ENCODE results near the gene RUFY3.
"Not testable (repeated sequence)": the region's sequence is repeated elsewhere in the genome, so short reads cannot be mapped to it uniquely, and the experiment has no call there.

Gene RUFY3

GRCh38 chr4:70728091-70728490, 6.3 kb downstream of the RUFY3 start:
- peak; percentile 65 for DNase-seq (ENCODE audit: low read depth, low spot score)

DNA sequence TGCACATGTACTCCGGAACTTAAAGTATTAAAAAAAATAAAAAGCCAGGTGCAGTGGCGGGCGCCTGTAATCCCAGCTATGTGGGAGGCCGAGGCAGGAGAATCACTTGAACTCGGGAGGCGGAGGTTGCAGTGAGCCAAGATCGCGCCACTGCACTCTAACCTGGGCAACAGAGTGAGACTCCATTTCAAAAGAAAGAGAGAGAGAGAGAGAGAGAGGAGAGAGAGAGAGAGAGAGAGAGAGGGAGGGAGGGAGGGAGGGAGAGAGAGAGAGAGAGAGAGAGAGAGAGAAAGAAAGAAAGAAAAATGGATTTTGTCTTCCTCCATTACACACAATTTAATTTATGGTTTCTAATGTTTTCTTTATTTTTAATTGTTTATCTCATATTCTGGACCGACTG, 11.1 kb downstream of the RUFY3 start:
- not testable (repeated sequence) for H3K4me3 ChIP-seq (ENCODE audit: low read length)

More at GRCh38 chr4:70728091-70728490, 6.3 kb downstream of the RUFY3 start:
- peak overlapping the region; percentile 24 for H3K4me3 ChIP-seq (ENCODE audit: low read length)

GRCh38 chr4:70734168-70734954, 12.6 kb downstream of the RUFY3 start:
- peak; percentile 95 for DNase-seq (ENCODE audit: low read depth, low spot score)
- peak overlapping the region; percentile 55 for H3K4me3 ChIP-seq (ENCODE audit: low read length)

More for the DNA sequence above, 11.1 kb downstream of the RUFY3 start:
- not testable (repeated sequence) for DNase-seq (ENCODE audit: low read depth, low spot score)

DNA sequence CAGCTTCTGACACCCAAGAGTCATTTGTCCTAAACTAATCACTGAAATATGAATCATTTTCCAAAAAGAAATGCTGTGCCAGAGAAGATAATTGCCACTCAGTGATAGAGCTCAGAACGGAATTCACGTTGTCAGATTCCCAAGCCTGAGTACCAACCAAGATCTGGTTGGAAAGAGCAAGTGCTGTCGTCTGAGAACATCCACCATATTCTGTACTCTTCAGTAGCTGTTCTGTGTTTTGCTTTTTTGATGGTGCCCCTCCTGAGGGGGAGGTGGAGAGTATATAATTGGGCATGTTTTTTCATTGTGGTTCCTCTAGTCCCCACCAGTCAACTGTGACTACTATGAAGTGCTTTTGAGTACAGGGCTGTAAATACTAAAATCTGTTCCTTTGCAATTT, 13.2 kb downstream of the RUFY3 start:
- peak overlapping the region; percentile 55 for H3K4me3 ChIP-seq (ENCODE audit: low read length)
- DNase-seq (ENCODE audit: low read depth, low spot score) = peak; percentile 78

DNA sequence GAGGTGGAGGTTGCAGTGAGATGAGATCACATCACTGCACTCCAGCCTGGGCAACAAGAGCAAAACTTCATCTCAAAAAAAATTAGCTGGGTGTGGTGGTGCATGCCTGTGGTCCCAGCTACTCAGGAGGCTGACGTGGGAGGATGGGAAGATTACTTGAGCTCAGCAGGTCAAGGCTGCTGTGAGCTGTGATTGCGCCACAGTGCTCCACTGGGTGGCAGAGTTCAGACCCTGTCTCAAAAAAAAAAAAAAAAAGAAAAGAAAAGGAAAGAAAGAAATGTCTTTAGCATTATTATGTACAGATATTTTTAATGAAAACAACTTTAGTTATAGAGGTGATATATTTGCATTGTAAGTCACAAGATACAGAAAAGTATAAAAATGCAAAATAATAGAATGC, 14.2 kb downstream of the RUFY3 start:
- DNase-seq (ENCODE audit: low read depth, low spot score) = peak; percentile 90
- H3K4me3 ChIP-seq (ENCODE audit: low read length) = peak overlapping the region; percentile 4

DNA sequence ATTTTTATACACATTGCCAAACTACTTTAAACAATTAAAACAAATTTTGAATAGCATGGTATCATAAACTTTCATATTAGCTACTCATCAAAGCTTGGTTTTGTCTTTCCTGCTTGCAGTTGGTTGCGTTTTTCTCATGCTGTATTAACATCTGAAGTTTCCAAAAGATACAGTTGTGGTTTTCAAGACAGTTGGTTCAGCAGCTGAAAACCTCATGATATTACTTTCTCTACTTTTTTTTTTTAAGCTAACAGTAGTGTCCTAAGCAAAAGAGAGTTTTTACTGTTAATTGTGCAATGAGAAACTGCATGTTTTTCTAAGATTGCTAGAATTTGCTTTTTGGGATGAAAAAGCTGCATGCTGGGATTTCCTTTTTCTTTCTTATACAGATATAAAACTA, 15.2 kb downstream of the RUFY3 start:
- peak; percentile 94 for DNase-seq (ENCODE audit: low read depth, low spot score)
- peak overlapping the region; percentile 45 for H3K4me3 ChIP-seq (ENCODE audit: low read length)

DNA sequence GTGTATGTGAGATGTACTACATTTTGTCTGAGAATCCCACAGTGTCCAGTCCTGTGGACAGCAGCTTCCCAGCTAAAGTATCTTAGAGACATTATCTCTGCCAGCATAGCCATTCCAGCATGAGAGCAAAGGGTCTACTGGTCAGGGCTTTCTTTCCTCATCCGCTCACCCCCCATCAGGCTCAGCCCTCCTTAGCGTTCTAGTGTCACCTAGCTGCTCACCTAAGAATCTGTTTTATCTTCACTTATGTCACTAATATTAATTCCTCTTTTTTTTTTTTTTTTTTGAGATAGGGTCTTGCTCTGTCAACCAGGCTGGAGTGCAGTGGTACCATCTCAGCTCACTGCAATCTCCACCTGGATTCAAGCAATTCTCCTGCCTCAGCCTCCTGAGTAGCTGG, 15.6 kb downstream of the RUFY3 start:
- peak overlapping the region; percentile 45 for H3K4me3 ChIP-seq (ENCODE audit: low read length)
- DNase-seq (ENCODE audit: low read depth, low spot score) = peak; percentile 49

GRCh38 chr4:70739496-70740337, 18.0 kb downstream of the RUFY3 start:
- H3K4me3 ChIP-seq (ENCODE audit: low read length) = peak overlapping the region; percentile 26
- no peak for DNase-seq (ENCODE audit: low read depth, low spot score)

DNA sequence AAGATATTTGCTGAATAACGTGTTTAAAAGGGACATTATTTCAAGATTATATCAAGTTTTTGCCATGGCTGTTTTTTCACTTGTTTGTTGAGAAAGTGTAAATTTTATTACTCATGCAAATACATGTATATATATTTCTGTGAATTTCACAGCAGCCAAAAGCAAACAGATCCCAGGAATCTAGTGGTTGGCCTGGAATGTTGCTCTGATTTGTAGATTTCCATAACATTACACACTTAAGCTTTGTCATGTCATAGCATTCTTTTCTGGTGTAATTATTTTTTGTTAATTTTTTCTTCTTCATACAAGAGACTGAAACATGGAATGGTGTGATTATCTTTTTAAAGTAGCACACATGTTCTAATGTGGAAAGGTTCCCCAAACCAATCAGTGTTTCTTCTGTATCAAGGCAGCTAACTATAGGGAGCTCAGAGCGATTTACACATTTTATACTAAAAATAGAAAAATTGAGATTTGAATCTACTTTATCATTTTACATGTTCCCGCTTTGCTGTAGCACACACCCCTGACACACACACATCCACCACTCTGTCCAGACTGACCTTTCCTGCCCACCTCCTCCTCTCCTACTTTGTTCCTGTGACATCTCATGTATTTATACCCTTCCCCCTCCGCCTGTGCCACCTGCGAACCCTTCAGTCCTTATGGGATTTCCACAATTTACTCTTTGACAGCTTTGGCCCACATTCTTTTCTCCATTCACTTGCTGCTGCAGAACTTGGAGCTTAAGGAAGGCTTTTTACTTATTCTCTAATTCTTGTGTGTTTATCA, 20.3 kb downstream of the RUFY3 start:
- H3K4me3 ChIP-seq (ENCODE audit: low read length) = no peak overlapping the region
- DNase-seq (ENCODE audit: low read depth, low spot score) = no peak

DNA sequence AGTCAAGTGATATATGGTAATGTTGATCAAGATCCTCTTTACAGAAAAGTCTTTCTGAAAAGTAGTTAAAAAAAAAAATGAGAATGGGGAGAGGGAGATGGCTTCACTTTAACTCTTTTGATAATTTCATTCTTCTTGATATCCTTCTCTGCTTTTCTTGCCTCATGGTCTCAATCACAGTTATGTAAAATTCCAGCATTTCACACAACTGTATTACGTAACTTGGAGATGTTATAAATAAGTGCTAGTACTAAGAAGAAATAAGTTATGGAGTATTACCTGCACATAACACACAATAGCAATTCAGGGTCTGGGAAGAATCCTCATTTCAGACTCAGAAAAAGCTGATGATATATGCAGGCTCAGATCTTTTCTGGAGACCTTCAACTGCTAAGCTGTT, 22.0 kb downstream of the RUFY3 start:
- no peak for DNase-seq (ENCODE audit: low read depth, low spot score)
- no peak overlapping the region for H3K4me3 ChIP-seq (ENCODE audit: low read length)

- no peak for DNase-seq (ENCODE audit: low read depth, low spot score)
- H3K4me3 ChIP-seq (ENCODE audit: low read length) = no peak overlapping the region
Measured at GRCh38 chr4:70746179-70746839, 24.5 kb downstream of the RUFY3 start.

- no peak overlapping the region for H3K4me3 ChIP-seq (ENCODE audit: low read length)
- no peak for DNase-seq (ENCODE audit: low read depth, low spot score)
Measured at GRCh38 chr4:70747874-70748273, 26.1 kb downstream of the RUFY3 start.

DNA sequence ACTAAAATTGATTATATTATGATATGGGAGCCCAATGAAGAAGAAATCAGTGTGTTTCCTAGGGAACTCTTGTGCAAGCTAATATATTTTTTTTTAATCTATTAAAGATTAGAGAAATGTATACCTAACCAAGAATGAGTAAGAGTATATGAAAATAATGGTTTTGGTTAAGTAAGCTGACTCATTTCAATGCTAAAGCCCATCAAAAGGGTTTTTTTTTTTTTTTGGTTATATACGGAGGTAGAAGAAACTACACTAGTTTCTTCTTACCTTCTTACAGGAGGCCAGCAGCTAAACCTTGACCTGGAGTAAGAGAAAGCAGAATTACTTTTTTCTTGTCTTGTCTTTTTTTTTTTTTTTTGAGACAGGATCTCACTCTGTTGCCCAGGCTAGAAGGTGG, 27.5 kb downstream of the RUFY3 start:
- H3K4me3 ChIP-seq (ENCODE audit: low read length) = no peak overlapping the region
- no peak for DNase-seq (ENCODE audit: low read depth, low spot score)

- no peak for DNase-seq (ENCODE audit: low read depth, low spot score)
Measured at GRCh38 chr4:70752236-70752635, 30.5 kb downstream of the RUFY3 start.

GRCh38 chr4:70753630-70754029, 31.9 kb downstream of the RUFY3 start:
- no peak for DNase-seq (ENCODE audit: low read depth, low spot score)
- H3K4me3 ChIP-seq (ENCODE audit: low read length) = no peak overlapping the region

More at GRCh38 chr4:70752236-70752635, 30.5 kb downstream of the RUFY3 start:
- no peak overlapping the region for H3K4me3 ChIP-seq (ENCODE audit: low read length)

DNA sequence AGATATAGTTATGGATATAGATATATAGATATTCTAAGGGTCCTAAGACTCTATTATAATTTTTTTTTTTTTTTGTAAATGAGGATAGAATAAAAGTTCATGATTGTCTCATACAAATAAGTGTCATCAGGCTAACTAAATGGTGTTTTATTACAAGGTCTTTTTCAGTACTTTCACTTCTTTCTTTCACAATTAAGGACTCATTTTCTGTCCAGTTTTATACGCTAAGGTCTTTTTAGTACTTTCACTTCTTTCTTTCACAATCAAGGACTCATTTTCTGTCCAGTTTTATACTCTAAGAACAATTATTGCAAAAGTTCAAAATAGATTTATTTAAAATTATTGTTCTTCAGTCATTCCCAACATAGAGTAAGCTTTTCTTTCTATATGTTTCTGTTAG, 32.7 kb downstream of the RUFY3 start:
- H3K4me3 ChIP-seq (ENCODE audit: low read length) = no peak overlapping the region
- no peak for DNase-seq (ENCODE audit: low read depth, low spot score)

DNA sequence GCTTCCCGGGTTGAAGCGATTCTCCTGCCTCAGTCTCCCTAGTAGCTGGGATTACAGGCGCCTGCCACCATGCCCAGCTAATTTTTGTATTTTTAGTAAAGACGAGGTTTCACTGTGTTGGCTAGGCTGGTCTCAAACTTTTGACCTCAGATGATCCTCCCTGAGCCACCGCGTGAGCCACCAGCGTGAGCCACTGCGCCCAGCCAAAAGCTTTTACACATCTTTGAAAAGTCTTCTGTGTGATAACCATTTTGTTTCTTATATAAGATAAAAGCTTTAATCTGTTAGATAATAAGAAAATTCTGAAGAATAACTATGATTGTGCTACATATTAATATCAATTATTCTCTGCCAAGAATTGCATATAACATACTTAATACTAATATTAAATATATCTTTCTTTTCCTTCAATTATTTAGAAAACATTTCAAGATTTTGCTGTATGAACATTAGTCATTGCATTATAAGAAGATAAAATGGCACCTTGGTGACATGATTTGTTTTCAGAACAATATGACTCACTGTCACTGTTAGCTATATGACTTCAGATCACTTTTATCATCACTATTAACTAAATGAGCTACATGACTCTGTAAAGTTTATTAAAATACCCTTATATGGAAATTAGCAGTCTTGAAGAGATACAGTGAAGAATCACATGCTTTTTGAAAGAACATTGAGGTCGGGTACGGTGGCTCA, 33.4 kb downstream of the RUFY3 start:
- no peak overlapping the region for H3K4me3 ChIP-seq (ENCODE audit: low read length)
- DNase-seq (ENCODE audit: low read depth, low spot score) = no peak

GRCh38 chr4:70759126-70759525, 37.4 kb downstream of the RUFY3 start:
- H3K4me3 ChIP-seq (ENCODE audit: low read length) = no peak overlapping the region
- DNase-seq (ENCODE audit: low read depth, low spot score) = no peak
